CD4-positive, alpha-beta T cell treated with Interferon gamma for 1 hour (primary cell): ENCODE results near the gene SMLR1.

ENCODE experiments used
- DNase-seq: peaks from one replicate; pipeline ENCODE4 v3.0.0-alpha.2; 2020

SMLR1 gene

GRCh38 chr6:130825772-130826441, 1.3 kb upstream of the SMLR1 start:
- no peak for DNase-seq

- DNase-seq, result no peak
Measured at GRCh38 chr6:130826442-130827246, 562 bp upstream of the SMLR1 start.

GRCh38 chr6:130829333-130829910, 2.2 kb downstream of the SMLR1 start:
- DNase-seq, result no peak

- DNase-seq, result no peak
Measured at GRCh38 chr6:130831607-130832006, 4.4 kb downstream of the SMLR1 start.

- DNase-seq, result no peak
Measured at GRCh38 chr6:130833569-130833968, 6.4 kb downstream of the SMLR1 start.

GRCh38 chr6:130834482-130835251, 7.5 kb downstream of the SMLR1 start:
- no peak for DNase-seq

- no peak for DNase-seq
Measured at GRCh38 chr6:130836055-130836640, 8.9 kb downstream of the SMLR1 start.

GRCh38 chr6:130837067-130837466, 9.9 kb downstream of the SMLR1 start:
- no peak for DNase-seq

- DNase-seq, result no peak
Measured at GRCh38 chr6:130838250-130838860, 11.1 kb downstream of the SMLR1 start.

- DNase-seq, result no peak
Measured at GRCh38 chr6:130838951-130839350, 11.7 kb downstream of the SMLR1 start.

- no peak for DNase-seq
Measured at GRCh38 chr6:130839379-130839778, 12.2 kb downstream of the SMLR1 start.

- no peak for DNase-seq
Measured at GRCh38 chr6:130840050-130840449, 12.8 kb downstream of the SMLR1 start.

- DNase-seq, result no peak
Measured at GRCh38 chr6:130841128-130841728, 14.0 kb downstream of the SMLR1 start.

- DNase-seq, result no peak
Measured at GRCh38 chr6:130843575-130844320, 16.5 kb downstream of the SMLR1 start.

- DNase-seq, result no peak
Measured at GRCh38 chr6:130846501-130846900, 19.3 kb downstream of the SMLR1 start.

- no peak for DNase-seq
Measured at GRCh38 chr6:130847001-130847910, 20.1 kb downstream of the SMLR1 start.

- peak; percentile 13 for DNase-seq
Measured at GRCh38 chr6:130848945-130849344, 21.7 kb downstream of the SMLR1 start.

GRCh38 chr6:130849594-130849993, 22.4 kb downstream of the SMLR1 start:
- DNase-seq, result no peak

- no peak for DNase-seq
Measured at GRCh38 chr6:130851026-130851425, 23.8 kb downstream of the SMLR1 start.
